Stimulated activated CD4-positive, alpha-beta T cell treated with anti-CD3 and anti-CD28 coated beads, TNF-alpha, amount 100 ng/mL, for 48 hours (primary cell): Measurements from ENCODE around the gene MX1.

Experiments used
- DNase-seq, 3 donors: peaks; one replicate each; pipeline ENCODE4 v3.0.0-alpha.2; 2020; ENCODE audit warnings: low read depth in 3 of 3

MX1 gene

DNA sequence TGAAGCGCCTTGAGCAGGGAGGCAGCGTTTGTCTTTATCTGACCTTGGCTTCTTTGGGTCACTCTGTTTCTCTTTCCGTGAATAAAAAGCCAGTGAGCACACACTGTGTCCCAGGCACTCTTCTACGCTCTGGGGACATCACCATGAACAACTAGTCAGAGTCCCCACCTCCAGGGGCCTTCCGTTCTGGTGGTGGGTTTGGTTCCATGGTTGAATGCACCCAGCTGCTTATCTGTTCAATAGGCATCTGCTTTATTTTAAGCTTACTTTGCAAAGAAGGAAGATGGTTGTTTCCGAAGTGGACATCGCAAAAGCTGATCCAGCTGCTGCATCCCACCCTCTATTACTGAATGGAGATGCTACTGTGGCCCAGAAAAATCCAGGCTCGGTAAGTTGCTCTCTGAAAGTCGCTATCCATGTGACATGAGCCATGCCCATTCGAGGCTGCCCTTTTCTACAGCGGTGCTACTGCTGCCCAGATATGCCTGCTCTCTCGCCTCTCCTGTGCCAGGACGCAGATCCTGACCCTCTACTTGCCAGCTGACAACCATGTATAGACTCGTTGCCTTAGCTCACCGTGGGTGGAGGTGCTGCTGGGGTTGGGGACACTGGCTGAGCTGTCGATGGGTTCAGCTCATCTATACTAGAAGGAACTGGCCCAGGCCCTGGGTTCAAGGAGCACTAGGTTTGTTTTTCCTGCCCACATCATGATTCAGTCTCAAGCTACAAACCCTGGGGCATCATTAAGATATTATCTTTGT lies 5.9 kb downstream of the MX1 start:
- DNase-seq: no peak

DNA sequence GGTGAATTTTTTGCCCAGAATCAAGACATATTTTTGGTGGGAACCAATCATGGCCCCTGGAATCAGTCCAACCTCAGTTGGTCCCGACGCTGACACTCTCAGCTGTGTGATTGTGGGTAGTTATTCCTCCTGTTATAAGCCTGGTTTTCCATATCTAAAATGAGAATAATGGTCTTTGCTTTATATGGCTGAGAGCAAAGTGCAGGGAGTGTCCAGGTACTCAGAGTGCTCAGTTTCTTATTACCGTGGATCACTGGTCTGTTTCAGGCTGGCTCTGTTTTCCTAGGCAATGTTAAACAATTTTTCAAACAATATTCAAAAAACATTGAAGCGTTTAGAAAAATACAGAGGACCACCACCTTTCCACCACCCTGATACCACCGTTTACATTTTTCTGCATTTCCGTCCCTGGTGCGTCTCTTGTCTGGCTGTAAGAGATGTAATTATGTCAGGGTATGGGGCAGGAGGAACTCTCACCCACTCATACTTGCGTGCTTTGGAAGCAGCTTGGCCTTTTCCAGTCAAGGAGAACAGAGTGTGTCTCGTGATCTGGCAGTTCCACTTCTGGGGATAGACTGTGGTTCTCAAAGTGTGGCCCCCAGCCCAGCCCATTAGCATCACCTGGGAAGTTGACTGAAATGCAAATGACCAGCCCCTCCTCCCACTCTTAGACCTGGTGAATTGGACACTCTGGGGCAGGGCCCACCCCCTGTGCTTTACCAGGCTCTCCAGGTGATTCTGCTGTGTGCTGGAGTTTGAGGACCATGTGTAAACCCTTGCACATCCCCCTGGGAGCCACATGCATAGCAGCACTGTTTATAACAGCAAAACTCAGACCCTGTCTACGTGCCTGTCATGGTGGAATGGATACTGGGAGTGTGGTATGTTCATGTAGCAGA lies 6.8 kb downstream of the MX1 start:
- no peak for DNase-seq

DNA sequence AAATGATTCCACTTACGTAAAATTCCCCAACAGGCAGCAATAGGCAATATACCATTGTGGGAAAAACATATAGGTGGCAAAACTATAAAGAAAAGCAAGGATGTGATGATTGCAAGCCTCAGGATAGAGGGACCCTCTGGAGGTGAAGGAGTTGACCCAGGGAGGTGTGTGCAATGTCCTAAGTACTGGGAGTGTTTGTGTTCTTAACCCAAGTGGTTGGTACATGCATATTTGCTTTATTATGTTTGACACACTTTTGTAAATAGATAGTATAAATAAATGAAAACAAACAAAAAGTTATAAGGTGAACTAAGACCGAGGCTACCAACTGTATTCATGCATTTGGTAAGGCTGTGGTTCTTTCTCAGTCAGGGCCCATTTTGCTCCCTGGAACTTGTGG lies 7.5 kb downstream of the MX1 start:
- DNase-seq: no peak

DNA sequence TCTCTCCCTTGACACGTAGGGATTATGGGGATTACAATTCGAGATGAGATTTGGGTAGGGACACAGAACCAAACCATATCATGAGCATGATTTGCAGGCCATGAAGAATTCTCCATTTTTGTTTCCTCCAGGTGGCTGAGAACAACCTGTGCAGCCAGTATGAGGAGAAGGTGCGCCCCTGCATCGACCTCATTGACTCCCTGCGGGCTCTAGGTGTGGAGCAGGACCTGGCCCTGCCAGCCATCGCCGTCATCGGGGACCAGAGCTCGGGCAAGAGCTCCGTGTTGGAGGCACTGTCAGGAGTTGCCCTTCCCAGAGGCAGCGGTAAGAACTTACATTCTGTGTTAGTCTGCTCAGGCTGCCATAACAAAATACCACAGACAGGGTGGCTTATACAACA lies 9.7 kb downstream of the MX1 start:
- no peak for DNase-seq

DNA sequence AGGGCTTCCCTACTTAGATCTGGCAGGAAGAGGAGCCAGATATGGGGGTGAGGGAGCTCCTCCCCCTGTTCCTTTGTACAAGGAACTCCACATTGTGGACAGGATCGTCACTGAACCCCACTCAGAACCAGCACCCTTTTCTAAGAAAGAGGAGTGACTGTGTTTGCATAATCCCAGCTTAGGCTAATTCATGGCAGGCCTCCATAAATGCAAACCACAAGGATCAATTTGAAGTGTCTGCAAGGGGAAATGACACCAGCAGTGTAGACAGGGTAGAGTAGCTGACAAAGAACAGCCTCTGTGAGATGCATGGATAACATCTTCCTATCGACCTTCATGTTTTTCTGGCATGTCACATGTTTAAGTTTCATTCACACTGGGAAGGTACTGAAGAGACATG lies 11.7 kb downstream of the MX1 start:
- no peak for DNase-seq

DNA sequence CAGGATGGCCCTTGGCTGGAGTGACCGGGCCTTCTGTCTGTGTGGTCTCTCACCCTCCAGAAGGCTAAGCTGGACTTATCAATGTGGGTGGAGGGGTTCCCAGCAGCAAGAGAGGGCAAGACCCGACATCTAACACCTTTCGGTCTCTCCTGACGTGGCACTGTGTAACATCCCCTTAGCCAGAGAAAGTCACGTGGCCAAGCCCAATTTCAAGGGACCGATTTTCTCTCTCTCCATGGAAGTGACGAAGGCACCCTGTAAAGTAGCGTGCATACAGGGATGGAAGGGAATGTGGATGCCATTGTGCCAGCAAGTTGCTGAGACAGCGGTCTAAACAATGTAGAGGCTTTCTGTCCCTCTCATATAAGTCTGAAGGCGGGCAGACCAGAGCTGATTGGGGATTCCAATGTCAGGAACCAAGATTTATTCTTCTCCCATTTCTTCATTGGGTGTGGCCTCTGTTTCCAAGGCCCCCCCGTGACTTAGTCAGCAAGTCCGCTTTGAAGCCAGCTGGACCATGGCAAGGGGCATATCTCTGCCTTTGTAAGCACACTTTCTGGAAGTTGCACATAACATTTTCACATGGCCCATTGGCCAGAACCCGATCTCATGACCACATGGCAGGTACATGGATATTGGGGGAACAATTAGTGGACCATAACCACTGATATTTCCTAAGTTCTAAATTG lies 12.5 kb downstream of the MX1 start:
- DNase-seq: no peak

DNA sequence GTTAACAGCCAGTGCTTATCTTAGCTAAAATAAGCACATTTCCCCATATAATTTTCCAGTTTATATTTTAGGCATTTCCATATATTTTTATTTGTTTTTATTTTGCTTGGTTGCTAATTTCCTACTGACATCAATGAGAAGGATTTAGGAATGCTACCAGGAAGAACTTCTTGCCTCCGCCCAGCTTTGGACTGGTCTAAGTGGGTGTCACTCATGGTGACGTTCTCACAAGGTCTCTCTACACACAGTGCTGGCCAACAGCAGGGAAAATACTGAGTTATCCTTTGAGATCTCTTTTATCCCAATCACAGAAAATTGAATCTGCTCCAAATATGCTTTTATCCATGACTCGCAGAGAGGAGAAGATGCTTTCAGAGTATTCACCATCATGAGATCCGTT lies 13.2 kb downstream of the MX1 start:
- DNase-seq: no peak

DNA sequence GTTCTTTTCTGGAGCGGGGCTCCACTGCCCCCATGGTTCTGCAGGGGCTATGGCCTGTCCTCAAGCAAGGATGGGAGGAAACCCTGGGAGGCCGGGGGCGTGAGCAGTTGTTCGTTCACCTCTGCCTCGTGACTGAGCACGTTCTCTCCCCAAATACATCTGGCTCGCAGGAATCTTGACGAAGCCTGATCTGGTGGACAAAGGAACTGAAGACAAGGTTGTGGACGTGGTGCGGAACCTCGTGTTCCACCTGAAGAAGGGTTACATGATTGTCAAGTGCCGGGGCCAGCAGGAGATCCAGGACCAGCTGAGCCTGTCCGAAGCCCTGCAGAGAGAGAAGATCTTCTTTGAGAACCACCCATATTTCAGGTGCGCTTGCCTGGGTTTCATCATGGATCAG lies 15.5 kb downstream of the MX1 start:
- DNase-seq: no peak

DNA sequence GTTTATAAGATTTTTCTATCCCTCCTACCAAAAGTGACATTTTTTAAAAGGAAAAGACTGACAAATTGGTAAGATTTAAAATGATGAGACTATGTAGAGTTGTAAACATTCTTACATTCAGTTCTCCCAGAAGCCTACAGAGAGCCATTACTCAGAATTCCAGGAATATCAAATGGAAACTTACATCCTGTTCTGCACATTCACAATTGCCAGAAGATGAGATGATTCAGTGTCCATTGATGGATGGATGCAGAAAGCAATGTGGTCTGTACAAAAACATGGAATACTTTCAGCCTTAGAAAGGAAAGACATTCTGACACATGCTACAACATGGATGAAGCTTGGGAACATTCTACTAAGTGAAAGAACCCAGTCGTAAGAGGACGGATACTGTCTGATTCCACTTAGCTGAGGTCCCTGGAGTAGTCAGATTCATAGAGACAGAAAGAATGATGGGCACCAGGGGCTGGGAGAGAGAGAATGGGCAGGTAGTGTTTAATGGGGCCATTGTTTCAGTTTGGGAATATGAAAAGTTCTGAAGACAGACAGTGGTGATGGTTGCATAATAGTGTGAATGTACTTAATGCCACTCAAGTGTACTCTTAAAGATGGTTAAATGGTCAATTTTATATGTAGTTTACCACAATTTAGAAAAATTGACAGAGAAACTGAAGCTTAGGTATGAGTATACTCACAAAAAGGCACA lies 16.6 kb downstream of the MX1 start:
- no peak for DNase-seq

DNA sequence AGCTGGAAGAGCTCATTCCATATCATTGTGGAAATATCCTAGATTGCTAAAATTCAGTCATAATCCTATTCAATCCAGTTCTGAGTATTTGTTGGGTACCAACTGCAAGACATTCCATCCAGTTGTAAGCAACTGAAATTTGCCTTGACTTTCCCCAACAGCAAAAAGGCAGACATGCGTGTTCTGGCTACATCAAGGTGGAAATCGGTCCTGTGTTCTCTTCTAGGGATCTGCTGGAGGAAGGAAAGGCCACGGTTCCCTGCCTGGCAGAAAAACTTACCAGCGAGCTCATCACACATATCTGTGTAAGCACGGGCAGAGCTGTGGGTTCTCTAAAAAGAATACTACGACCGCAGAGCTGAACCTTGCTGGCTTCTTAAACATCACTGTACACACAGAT lies 17.5 kb downstream of the MX1 start:
- no peak for DNase-seq

DNA sequence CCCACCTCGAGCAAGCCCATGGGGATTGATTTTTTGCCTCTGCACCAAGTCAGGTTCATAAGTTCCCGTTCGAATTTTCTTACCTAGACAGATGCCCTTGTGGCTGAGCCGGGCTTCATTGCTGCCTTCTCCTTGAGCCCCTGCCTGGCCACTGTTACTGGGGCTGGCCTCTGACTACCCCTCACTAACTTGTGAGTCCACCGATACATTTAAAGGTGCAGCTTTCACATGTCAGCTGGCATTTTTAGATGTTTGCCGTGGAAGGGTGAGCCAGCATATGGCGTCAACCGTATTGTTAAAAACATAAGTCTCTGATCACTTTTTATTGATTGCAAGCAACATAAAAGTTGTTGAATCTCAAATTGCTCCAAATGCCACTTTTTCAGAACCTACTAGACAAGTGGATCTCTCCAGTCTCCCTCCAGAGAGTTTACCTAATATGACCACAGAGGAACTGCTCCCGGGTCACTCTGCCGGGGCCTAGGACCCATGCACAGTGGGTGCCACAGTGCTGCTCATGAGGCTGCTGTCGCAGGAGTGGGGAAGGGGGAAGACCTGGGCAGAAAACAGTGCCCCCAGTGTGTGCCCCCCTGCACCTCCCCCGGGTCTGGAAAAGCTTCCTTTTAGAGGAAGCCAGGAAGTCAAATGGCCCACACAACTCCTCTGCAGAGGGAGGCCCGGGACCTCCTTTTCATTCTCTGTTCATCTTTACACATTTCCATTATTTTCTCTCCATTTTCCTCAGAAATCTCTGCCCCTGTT lies 18.8 kb downstream of the MX1 start:
- DNase-seq: no peak

DNA sequence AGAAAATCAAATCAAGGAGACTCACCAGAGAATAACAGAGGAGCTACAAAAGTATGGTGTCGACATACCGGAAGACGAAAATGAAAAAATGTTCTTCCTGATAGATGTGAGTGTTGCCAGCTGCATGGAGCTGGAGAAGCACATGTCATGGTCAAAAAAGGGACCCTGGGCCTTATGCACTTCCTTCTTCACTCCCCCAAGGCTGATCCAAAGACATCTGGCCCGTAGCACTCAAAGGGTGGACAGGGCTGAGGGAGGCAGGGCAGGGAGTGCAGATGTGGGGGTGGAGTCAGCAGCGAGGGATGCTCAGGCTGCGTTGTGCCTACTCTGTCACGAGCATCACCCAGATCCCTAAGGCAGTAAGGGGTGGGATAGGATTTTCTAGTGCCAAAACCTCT lies 19.4 kb downstream of the MX1 start:
- no peak for DNase-seq

DNA sequence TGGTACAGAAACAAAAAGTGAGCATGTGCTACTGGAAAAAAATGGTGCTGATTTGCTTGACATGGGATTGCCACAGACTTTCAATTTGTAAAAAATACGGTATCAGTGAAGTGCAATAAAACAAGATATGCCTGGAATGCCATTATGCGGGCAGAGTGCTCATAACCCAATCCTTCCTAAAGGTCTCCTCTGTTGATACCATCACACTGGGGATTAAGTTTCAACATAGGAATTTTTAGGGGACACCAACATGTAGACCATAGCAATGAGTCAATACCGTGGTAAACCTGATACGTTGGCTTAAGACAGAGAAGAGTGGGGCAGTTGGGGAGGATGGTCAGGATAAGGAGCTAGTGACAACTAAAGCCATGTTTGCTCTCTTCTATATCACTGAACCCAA lies 20.5 kb downstream of the MX1 start:
- no peak for DNase-seq

DNA sequence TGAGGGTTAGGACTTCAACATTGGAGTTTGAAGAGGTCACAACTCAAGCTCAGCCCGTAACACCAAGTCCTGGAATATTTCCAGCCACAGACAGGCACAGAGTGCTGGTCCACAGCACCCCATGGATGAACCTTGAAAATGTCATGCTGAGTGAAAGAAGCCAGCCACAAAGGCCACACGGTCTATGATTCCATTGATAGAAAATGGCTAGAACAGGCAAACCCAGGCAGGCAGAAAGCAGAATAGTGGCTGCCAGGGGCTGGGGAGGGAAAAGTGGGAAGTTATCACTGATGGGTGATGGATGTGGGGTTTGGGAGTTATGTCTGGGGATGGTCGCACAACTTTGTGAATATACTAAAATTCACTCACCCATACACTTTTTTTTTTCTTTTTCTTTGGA lies 21.3 kb downstream of the MX1 start:
- DNase-seq: no peak

DNA sequence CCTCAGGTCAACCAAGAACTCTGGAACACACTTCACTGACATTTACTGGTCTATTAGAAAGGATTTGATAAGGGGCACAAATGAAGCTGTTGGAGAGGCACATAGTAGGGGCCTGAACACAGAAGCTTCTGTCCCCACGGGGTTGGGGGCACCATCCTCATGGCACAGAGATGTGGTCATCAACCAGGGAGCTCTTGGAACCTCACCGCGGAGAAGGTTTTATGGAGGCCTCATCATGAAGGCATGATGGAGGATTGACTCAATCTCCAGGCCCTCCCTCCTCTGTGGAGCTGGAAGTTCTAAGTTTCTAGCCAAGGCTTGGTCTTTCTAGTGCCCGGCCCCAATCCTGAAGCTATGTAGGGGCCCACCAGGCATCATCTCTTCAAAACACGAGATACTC lies 23.6 kb downstream of the MX1 start:
- no peak for DNase-seq

DNA sequence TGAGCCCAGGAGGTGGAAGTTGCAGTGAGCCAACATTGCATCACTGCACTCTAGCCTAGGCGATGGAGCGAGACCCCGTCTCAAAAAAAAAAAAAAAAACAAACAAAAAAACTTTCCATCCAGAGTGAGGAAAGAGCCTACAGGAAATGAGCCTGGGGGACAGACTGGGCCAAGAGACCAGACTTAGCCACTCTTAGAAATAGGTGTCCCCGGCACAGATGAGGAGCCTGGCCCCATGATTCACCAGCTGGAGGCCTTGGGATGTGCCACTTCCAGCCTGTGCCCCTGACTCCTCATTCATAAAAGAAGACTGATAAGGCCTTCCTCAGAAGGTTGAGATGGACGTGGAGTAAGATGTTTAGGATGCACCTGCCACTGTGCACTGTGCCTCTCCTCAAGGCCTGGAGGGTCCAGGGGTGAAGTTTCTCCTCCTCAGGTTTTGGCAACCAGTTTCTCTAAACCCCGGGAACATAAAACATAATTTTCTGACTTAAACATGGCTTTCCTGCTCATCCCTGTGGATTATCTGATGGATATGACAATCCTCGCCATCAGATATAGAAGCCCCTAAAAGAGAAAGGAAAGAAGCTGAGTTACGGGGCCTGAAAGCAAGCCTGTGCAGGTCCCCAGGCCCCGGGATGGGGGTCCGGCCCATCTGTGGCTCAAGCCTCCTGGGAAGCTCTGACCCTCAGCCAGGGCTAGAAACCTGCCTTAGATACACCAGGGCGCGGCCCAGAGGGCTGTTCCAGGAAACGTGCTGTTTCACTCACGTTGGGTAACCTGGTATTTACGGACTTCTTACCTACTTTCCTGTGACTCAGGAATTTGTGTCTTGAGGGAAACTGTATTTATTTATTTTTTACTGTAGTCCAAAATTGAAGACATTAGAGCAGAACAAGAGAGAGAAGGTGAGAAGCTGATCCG lies 26.0 kb downstream of the MX1 start:
- DNase-seq: no peak

DNA sequence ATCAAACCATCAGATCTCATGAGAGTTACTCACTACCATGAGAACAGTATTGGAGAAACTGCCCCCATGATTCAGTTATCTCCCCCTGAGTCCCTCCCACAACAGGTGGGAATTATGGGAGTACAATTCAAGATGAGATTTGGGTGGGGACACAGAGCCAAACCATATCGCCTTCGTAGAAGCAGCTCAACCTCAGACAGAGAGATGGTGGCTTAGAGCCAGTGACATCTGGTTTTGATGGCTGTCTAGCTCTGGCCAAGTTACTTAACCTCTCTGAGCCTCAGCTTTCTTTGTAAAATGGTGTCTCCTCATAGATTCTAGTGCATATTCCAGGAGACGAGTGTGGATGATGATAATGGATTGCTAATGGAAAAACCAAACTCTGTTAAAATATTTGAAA lies 27.2 kb downstream of the MX1 start:
- no peak for DNase-seq

DNA sequence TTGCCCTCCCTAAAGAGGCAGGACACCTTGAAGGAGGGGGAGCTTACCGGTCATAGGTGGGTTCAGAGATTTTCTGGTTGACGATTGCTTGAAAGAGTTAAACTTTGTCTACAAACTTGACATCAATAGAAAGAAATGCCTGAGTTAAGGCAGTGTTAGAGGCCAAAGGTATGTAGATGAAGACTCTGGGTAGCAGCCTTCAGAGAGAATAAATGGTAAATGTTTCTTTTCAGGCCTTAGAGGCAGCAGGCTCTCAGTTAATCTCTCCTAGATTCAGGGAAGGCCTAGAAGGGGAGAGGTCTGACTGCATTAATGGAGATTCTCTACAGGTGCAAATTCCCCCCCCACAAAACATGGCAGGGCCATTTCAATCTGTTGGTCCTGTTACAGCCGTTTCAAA lies 27.7 kb downstream of the MX1 start:
- no peak for DNase-seq

DNA sequence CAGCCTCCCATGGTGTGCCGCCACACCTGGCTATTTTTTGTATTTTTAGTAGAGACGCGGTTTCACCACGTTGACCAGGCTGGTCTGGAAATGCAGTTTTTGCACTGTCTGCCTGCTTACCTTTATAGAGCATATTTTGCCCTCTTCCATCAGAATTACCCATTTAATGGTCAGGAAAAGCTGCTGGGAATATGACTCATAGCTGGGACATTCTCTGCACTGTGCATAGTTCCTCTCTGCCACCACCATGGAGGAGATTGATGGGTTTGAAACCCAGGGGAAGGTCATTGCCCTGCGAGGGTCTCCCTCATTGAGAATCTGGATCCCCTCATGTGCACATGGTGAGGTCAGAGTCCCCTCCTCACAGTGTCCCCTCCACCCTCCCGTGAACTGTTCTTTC lies 32.1 kb downstream of the MX1 start:
- DNase-seq: no peak

DNA sequence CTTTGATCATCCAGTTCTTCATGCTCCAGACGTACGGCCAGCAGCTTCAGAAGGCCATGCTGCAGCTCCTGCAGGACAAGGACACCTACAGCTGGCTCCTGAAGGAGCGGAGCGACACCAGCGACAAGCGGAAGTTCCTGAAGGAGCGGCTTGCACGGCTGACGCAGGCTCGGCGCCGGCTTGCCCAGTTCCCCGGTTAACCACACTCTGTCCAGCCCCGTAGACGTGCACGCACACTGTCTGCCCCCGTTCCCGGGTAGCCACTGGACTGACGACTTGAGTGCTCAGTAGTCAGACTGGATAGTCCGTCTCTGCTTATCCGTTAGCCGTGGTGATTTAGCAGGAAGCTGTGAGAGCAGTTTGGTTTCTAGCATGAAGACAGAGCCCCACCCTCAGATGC lies 32.5 kb downstream of the MX1 start:
- no peak for DNase-seq
